H9 (cell line): ENCODE measurements around the gene STX10. TPM values are rescaled to one million over a fixed set of nuclear protein-coding genes. Genes with fewer than 3 reads are reported as not detected.

Source experiments
- DNase-seq: peaks from one replicate; pipeline ENCODE4 v3.0.0-alpha.2; 2017
- H2AFZ ChIP-seq: one replicate; pipeline ENCODE4 v1.6.1; 2013; ENCODE audit warnings: mild to moderate bottlenecking, low read length, control low read depth, moderate library complexity
- H2AK5ac ChIP-seq: 2 replicates; pipeline ENCODE4 v1.6.1; 2013; ENCODE audit warnings: low read length, control low read depth, mixed read lengths; ENCODE audit not compliant: insufficient read length
- H2BK120ac ChIP-seq: one replicate; pipeline ENCODE4 v1.6.1; 2013; ENCODE audit warnings: low read depth, mild to moderate bottlenecking, low read length, control low read depth, inconsistent platforms; ENCODE audit not compliant: poor library complexity, severe bottlenecking
- H2BK12ac ChIP-seq: 2 replicates; pipeline ENCODE4 v1.6.1; 2013; ENCODE audit warnings: low read length, control low read depth, mixed read lengths, low read depth; ENCODE audit not compliant: insufficient read length
- H2BK15ac ChIP-seq: 2 replicates; pipeline ENCODE4 v1.6.1; 2013; ENCODE audit warnings: low read depth, low read length, control low read depth
- H2BK20ac ChIP-seq: one replicate; pipeline ENCODE4 v1.6.1; 2013; ENCODE audit warnings: low read depth, mild to moderate bottlenecking, low read length, control low read depth, inconsistent platforms; ENCODE audit not compliant: poor library complexity, severe bottlenecking
- H2BK5ac ChIP-seq: 2 replicates; pipeline ENCODE4 v1.6.1; 2013; ENCODE audit warnings: low read length, control low read depth, mixed read lengths; ENCODE audit not compliant: insufficient read length
- H3K14ac ChIP-seq: 2 replicates; pipeline ENCODE4 v1.6.1; 2013; ENCODE audit warnings: low read length, control low read depth; ENCODE audit not compliant: insufficient read depth
- H3K18ac ChIP-seq: 2 replicates; pipeline ENCODE4 v1.6.1; 2013; ENCODE audit warnings: low read depth, mild to moderate bottlenecking, mixed read lengths, low read length, control low read depth; ENCODE audit not compliant: insufficient read length
- H3K23ac ChIP-seq: 2 replicates; pipeline ENCODE4 v1.6.1; 2013; ENCODE audit warnings: low read length, control low read depth, mixed read lengths, low read depth; ENCODE audit not compliant: insufficient read length
- H3K23me2 ChIP-seq: 2 replicates; pipeline ENCODE4 v1.6.1; 2013; ENCODE audit warnings: low read depth, mild to moderate bottlenecking, mixed read lengths, low read length, control low read depth; ENCODE audit not compliant: insufficient read length, poor library complexity, severe bottlenecking
- H3K27ac ChIP-seq: 2 replicates; pipeline ENCODE4 v1.5.1; 2013; ENCODE audit warnings: low read length, control low read depth, mixed read lengths, low read depth; ENCODE audit not compliant: insufficient read length
- H3K27me3 ChIP-seq: 2 replicates; pipeline ENCODE4 v1.6.1; 2013; ENCODE audit warnings: low read length, control low read depth, inconsistent platforms; ENCODE audit not compliant: insufficient read depth
- H3K4ac ChIP-seq: 2 replicates; pipeline ENCODE4 v1.6.1; 2013; ENCODE audit warnings: low read depth, mild to moderate bottlenecking, control low read depth, inconsistent platforms, low read length, moderate library complexity
- H3K4me1 ChIP-seq: 2 replicates; pipeline ENCODE4 v1.6.1; 2013; ENCODE audit warnings: low read length, control low read depth, inconsistent platforms; ENCODE audit not compliant: insufficient read depth
- H3K4me2 ChIP-seq: 2 replicates; pipeline ENCODE4 v1.6.1; 2013; ENCODE audit warnings: low read length, control low read depth, mixed read lengths; ENCODE audit not compliant: insufficient read length, insufficient read depth
- H3K56ac ChIP-seq: 2 replicates; pipeline ENCODE4 v1.6.1; 2013; ENCODE audit warnings: low read depth, mild to moderate bottlenecking, mixed read lengths, low read length, control low read depth; ENCODE audit not compliant: insufficient read length
- H3K79me1 ChIP-seq: 2 replicates; pipeline ENCODE4 v1.6.1; 2013; ENCODE audit warnings: low read depth, mild to moderate bottlenecking, moderate library complexity, low read length, control low read depth, inconsistent platforms; ENCODE audit not compliant: insufficient read depth, poor library complexity, severe bottlenecking
- H3K79me2 ChIP-seq: 2 replicates; pipeline ENCODE4 v1.6.1; 2013; ENCODE audit warnings: low read length, control low read depth, inconsistent platforms; ENCODE audit not compliant: insufficient read depth
- H3K9ac ChIP-seq: 2 replicates; pipeline ENCODE4 v1.6.1; 2013; ENCODE audit warnings: low read length, control low read depth, mixed read lengths; ENCODE audit not compliant: insufficient read length; ENCODE audit errors: extremely low read depth
- H3K9me3 ChIP-seq: one replicate; pipeline ENCODE4 v1.6.1; 2013; ENCODE audit warnings: low read depth, low read length, inconsistent platforms; ENCODE audit not compliant: control insufficient read depth
- H3T11ph ChIP-seq: one replicate; pipeline ENCODE4 v1.6.1; 2013; ENCODE audit warnings: mild to moderate bottlenecking, low read length, control low read depth, inconsistent platforms
- H4K20me1 ChIP-seq: one replicate; pipeline ENCODE4 v1.6.1; 2013; ENCODE audit not compliant: control insufficient read depth, insufficient read length, insufficient read depth
- H4K5ac ChIP-seq: 2 replicates; pipeline ENCODE4 v1.6.1; 2013; ENCODE audit warnings: low read depth, mild to moderate bottlenecking, mixed read lengths, low read length, control low read depth; ENCODE audit not compliant: insufficient read length
- H4K8ac ChIP-seq: replicated peaks from 2 replicates; pipeline ENCODE4 v1.6.1; 2013; ENCODE audit warnings: low read length, control low read depth, mixed read lengths, low read depth; ENCODE audit not compliant: insufficient read length
- H4K91ac ChIP-seq: 2 replicates; pipeline ENCODE4 v1.6.1; 2013; ENCODE audit warnings: low read depth, mild to moderate bottlenecking, moderate library complexity, mixed read lengths, low read length, control low read depth; ENCODE audit not compliant: insufficient read length
- H3K27ac Mint-ChIP-seq, 3 experiments: 2 replicates in 2 of 3; 3 replicates in 1 of 3; pipeline ENCODE4 v1.8.0; 2020 to 2021; ENCODE audit warnings: mixed read lengths in 3 of 3, mild to moderate bottlenecking in 1 of 3, moderate library complexity in 1 of 3
- H3K27me3 Mint-ChIP-seq: 2 replicates; pipeline ENCODE4 v1.8.0; 2021; ENCODE audit warnings: low read depth, mild to moderate bottlenecking, moderate library complexity, mixed read lengths
- H3K36me3 Mint-ChIP-seq, 3 experiments: 2 replicates in 2 of 3; 3 replicates in 1 of 3; pipeline ENCODE4 v1.8.0; 2020 to 2021; ENCODE audit warnings: low read depth in 3 of 3, mixed read lengths in 3 of 3; ENCODE audit not compliant: insufficient read depth in 1 of 3
- H3K4me1 Mint-ChIP-seq, 2 experiments: 2 replicates each; pipeline ENCODE4 v1.8.0; 2020; ENCODE audit warnings: mixed read lengths in 2 of 2
- H3K4me3 Mint-ChIP-seq, 2 experiments: 2 replicates in 1 of 2; 3 replicates in 1 of 2; pipeline ENCODE4 v1.8.0; 2020 to 2021; ENCODE audit warnings: mild to moderate bottlenecking in 2 of 2, mixed read lengths in 2 of 2, moderate library complexity in 1 of 2
- H3K9me3 Mint-ChIP-seq, 2 experiments: 2 replicates in 1 of 2; 3 replicates in 1 of 2; pipeline ENCODE4 v1.8.0; 2020; ENCODE audit warnings: mild to moderate bottlenecking in 2 of 2, mixed read lengths in 2 of 2, moderate library complexity in 1 of 2
- WGBS: extraction: QIAGEN DNeasy Blood & Tissue Kit; methylation state at CpG from one replicate; pipeline ENCODE4 v1.1.7; 2013; ENCODE audit warnings: missing lambda C conversion rate, low lambda C conversion rate, mixed read lengths; ENCODE audit not compliant: insufficient read length; ENCODE audit errors: extremely low coverage; 5-methylcytosine and 5-hydroxymethylcytosine counted together
- total RNA-seq: library from RNA; stranded (reverse); gene quantifications from 2 replicates; pipeline ENCODE4 v1.2.1, GENCODE V29; 2021
- TF ChIP-seq, protein P1 (sequence below): fragments of 200-600 bp; sonication (generic); conservative IDR thresholded peaks from 3 replicates; pipeline ENCODE4 v1.8.0; 2021; ENCODE audit warnings: antibody characterized with exemption, mild to moderate bottlenecking

STX10 gene
- total RNA-seq, 1 experiment from 2014 or later, result 39.4 TPM

GRCh38 chr19:13097033-13097462 is 53.1 kb downstream of the STX10 start:
- Histone ChIP-seq H3K14ac (no peak overlapping the region), H2AFZ (no peak overlapping the region), H3T11ph (no peak overlapping the region), H3K79me1 (no peaks in the 10 kb centered on the region), H3K9me3 (no peaks in the 10 kb centered on the region), H3K79me2 (no peaks in the 10 kb centered on the region), H2BK120ac (no peak overlapping the region), H3K56ac (no peak overlapping the region), H3K18ac (no peak overlapping the region), H4K20me1 (no peaks in the 10 kb centered on the region), H3K9ac (no peak overlapping the region), H3K23me2 (peaks cover 13% of the 10 kb centered on the region), H4K8ac (no peak overlapping the region), H3K4me1 (no peaks in the 10 kb centered on the region), H2BK12ac (no peak overlapping the region), H2BK20ac (no peak overlapping the region), H4K5ac (no peak overlapping the region), H2BK5ac (no peak overlapping the region), H3K27me3 (peaks cover 39% of the 10 kb centered on the region; the same call in 1 of the 2 replicates), H3K27ac (no peak overlapping the region), H3K23ac (no peak overlapping the region), H4K91ac (no peak overlapping the region), H3K4me2 (no peak overlapping the region), H2AK5ac (no peak overlapping the region), H3K4ac (no peak overlapping the region), H2BK15ac (no peak overlapping the region)
- H3K36me3 Mint-ChIP-seq, result peaks cover 0 to 3% (median 0%) of the 10 kb centered on the region in 3 experiments; a peak in 2 of 7 replicates
- TF ChIP-seq, protein P1, sequence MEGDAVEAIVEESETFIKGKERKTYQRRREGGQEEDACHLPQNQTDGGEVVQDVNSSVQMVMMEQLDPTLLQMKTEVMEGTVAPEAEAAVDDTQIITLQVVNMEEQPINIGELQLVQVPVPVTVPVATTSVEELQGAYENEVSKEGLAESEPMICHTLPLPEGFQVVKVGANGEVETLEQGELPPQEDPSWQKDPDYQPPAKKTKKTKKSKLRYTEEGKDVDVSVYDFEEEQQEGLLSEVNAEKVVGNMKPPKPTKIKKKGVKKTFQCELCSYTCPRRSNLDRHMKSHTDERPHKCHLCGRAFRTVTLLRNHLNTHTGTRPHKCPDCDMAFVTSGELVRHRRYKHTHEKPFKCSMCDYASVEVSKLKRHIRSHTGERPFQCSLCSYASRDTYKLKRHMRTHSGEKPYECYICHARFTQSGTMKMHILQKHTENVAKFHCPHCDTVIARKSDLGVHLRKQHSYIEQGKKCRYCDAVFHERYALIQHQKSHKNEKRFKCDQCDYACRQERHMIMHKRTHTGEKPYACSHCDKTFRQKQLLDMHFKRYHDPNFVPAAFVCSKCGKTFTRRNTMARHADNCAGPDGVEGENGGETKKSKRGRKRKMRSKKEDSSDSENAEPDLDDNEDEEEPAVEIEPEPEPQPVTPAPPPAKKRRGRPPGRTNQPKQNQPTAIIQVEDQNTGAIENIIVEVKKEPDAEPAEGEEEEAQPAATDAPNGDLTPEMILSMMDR, result no peak
- H3K27ac Mint-ChIP-seq, result no peak overlapping the region
- peaks cover 7% of the 10 kb centered on the region in 2 experiments; a peak in 4 of 5 replicates for H3K9me3 Mint-ChIP-seq
- no peak for DNase-seq
- H3K4me1 Mint-ChIP-seq, result peaks cover 29 to 44% of the 10 kb centered on the region in 2 experiments
- peaks cover 88% of the 10 kb centered on the region for H3K27me3 Mint-ChIP-seq
- peak overlapping the region in 1 of 2 experiments; percentile 5; a peak in 2 of 5 replicates for H3K4me3 Mint-ChIP-seq
- no CpG with 5 or more reads among the region's 20 CpGs for WGBS
